Endodermal cell (in vitro differentiated cells): ENCODE results near the gene PRICKLE1. TPM values are rescaled to one million over a fixed set of nuclear protein-coding genes. Genes with fewer than 3 reads are reported as not detected.

Source experiments
- DNase-seq: peaks from one replicate; pipeline ENCODE4 v3.0.0-alpha.2; 2017
- H3K27ac ChIP-seq: 2 replicates; pipeline ENCODE4 v1.5.1; 2013; ENCODE audit warnings: mild to moderate bottlenecking, low read depth, low read length, moderate library complexity
- H3K27me3 ChIP-seq: 2 replicates; pipeline ENCODE4 v1.6.1; 2013; ENCODE audit warnings: mild to moderate bottlenecking, low read length, moderate library complexity; ENCODE audit not compliant: insufficient read depth, control insufficient read depth, poor library complexity, severe bottlenecking
- H3K36me3 ChIP-seq: 2 replicates; pipeline ENCODE4 v1.7.0; 2013; ENCODE audit warnings: mild to moderate bottlenecking, low read length, moderate library complexity; ENCODE audit not compliant: control insufficient read depth, insufficient read depth
- H3K4me1 ChIP-seq: one replicate; pipeline ENCODE4 v1.7.0; 2013; ENCODE audit warnings: low read length; ENCODE audit not compliant: control insufficient read depth, insufficient read depth
- H3K4me3 ChIP-seq: 2 replicates; pipeline ENCODE4 v1.5.1; 2013; ENCODE audit warnings: mild to moderate bottlenecking, low read length, moderate library complexity
- H3K9ac ChIP-seq: 2 replicates; pipeline ENCODE4 v1.6.1; 2013; ENCODE audit warnings: mild to moderate bottlenecking, low read length, moderate library complexity; ENCODE audit not compliant: poor library complexity, severe bottlenecking; ENCODE audit errors: extremely low read depth
- H3K9me3 ChIP-seq: 2 replicates; pipeline ENCODE4 v1.6.1; 2013; ENCODE audit warnings: mild to moderate bottlenecking, low read length, moderate library complexity; ENCODE audit not compliant: control insufficient read depth
- H3K27ac Mint-ChIP-seq: 2 replicates; pipeline ENCODE4 v1.8.0; 2020; ENCODE audit warnings: mixed read lengths
- H3K27me3 Mint-ChIP-seq: 2 replicates; pipeline ENCODE4 v1.8.0; 2021; ENCODE audit warnings: mild to moderate bottlenecking, mixed read lengths; ENCODE audit not compliant: insufficient read depth
- H3K36me3 Mint-ChIP-seq: 2 replicates; pipeline ENCODE4 v1.8.0; 2020; ENCODE audit warnings: low read depth, mixed read lengths
- H3K4me1 Mint-ChIP-seq: 2 replicates; pipeline ENCODE4 v1.8.0; 2020; ENCODE audit warnings: mixed read lengths
- H3K4me3 Mint-ChIP-seq: 2 replicates; pipeline ENCODE4 v1.8.0; 2020; ENCODE audit warnings: mild to moderate bottlenecking, moderate library complexity, mixed read lengths
- H3K9me3 Mint-ChIP-seq: 2 replicates; pipeline ENCODE4 v1.8.0; 2020; ENCODE audit warnings: mild to moderate bottlenecking, mixed read lengths
- CTCF ChIP-seq: fragments of 200-600 bp; sonication (generic); conservative IDR thresholded peaks from 2 replicates; pipeline ENCODE4 v1.5.0; 2021; ENCODE audit warnings: antibody characterized with exemption, mild to moderate bottlenecking
- WGBS, 2 experiments: methylation state at CpG; one replicate each; pipeline versions ENCODE4 v1.1.5 to v1.1.7; 2013; ENCODE audit warnings: missing lambda C conversion rate in 2 of 2, mixed read lengths in 1 of 2; ENCODE audit not compliant: insufficient coverage in 1 of 2, insufficient read length in 1 of 2; 5-methylcytosine and 5-hydroxymethylcytosine counted together
- total RNA-seq, 2 donors: library from RNA; stranded (reverse); fragmentation: NEBNext Ultra II Directional in 1 of 2; extraction: Animal tissue kit (Norgen Biotek cat#: 25700) in 1 of 2; gene quantifications; 2 replicates in 1 of 2; 3 replicates in 1 of 2; pipeline ENCODE4 v1.2.1, GENCODE V29; 2021

Gene PRICKLE1
- total RNA-seq, 2 donors from 2014 or later = 8.3 to 20.6 TPM

GRCh38 chr12:42498549-42499247 is 90.8 kb downstream of the PRICKLE1 start:
- Histone ChIP-seq H3K27ac (no peak overlapping the region), H3K4me3 (no peak overlapping the region), H3K36me3 (peaks cover 6% of the 10 kb centered on the region), H3K4me1 (no peaks in the 10 kb centered on the region), H3K9me3 (no peaks in the 10 kb centered on the region), H3K9ac (no peak overlapping the region), H3K27me3 (no peaks in the 10 kb centered on the region)
- Mint-ChIP-seq H3K36me3 (peaks cover 2% of the 10 kb centered on the region), H3K4me3 (no peak overlapping the region), H3K9me3 (no peaks in the 10 kb centered on the region), H3K27me3 (peaks cover 4% of the 10 kb centered on the region), H3K4me1 (peaks cover 1% of the 10 kb centered on the region), H3K27ac (peak overlapping the region; percentile 50)
- WGBS, 2 experiments = 91 to 94% methylated on average over 3 of the region's 3 CpGs
- DNase-seq = no peak
- TF ChIP-seq CTCF = no peak

DNA sequence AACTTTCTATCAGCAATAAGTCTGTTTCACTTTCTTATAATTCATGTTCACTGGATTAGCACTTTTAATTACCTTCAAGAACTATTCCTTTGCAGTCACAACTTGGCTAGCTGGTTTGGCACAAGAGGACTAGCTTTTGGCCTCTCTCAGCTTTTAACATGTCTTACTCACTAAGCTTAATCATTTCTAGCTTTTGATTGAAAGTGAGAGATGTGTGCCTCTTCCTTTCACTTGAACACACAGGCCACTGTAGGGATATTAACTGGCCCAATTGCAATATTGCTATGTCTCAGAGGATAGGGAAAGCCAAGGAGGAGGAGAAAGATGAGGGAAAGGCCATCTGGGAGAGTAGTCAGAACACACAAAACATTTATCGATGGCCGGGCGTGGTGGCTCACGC is 92.7 kb downstream of the PRICKLE1 start:
- H3K4me3 Mint-ChIP-seq = no peak overlapping the region
- peaks cover 5% of the 10 kb centered on the region for H3K4me1 Mint-ChIP-seq
- H3K9me3 Mint-ChIP-seq = no peaks in the 10 kb centered on the region
- H3K27ac Mint-ChIP-seq = no peak overlapping the region
- TF ChIP-seq CTCF = no peak
- Histone ChIP-seq H3K4me1 (no peaks in the 10 kb centered on the region), H3K9me3 (no peaks in the 10 kb centered on the region), H3K27ac (no peak overlapping the region), H3K27me3 (no peaks in the 10 kb centered on the region), H3K4me3 (no peak overlapping the region), H3K36me3 (peaks cover 6% of the 10 kb centered on the region), H3K9ac (no peak overlapping the region)
- 85 to 100% methylated on average over 4 of the region's 4 CpGs for WGBS, 2 experiments
- peaks cover 4% of the 10 kb centered on the region for H3K27me3 Mint-ChIP-seq
- H3K36me3 Mint-ChIP-seq = peaks cover 2% of the 10 kb centered on the region
- no peak for DNase-seq

- no peak overlapping the region for H3K4me3 ChIP-seq
- H3K27ac ChIP-seq = no peak overlapping the region
- Mint-ChIP-seq H3K9me3 (no peaks in the 10 kb centered on the region), H3K36me3 (peaks cover 2% of the 10 kb centered on the region), H3K4me1 (peaks cover 5% of the 10 kb centered on the region), H3K27ac (no peak overlapping the region), H3K27me3 (peaks cover 6% of the 10 kb centered on the region), H3K4me3 (no peak overlapping the region)
- no peaks in the 10 kb centered on the region for H3K27me3 ChIP-seq
- TF ChIP-seq CTCF = no peak
- peaks cover 6% of the 10 kb centered on the region for H3K36me3 ChIP-seq
- H3K4me1 ChIP-seq = no peaks in the 10 kb centered on the region
- DNase-seq = no peak
- 99 to 100% methylated on average over 2 to 4 of the region's 4 CpGs for WGBS, 2 experiments
- H3K9ac ChIP-seq = no peak overlapping the region
- no peaks in the 10 kb centered on the region for H3K9me3 ChIP-seq
These were observed 94.3 kb downstream of the PRICKLE1 start for GRCh38 chr12:42495244-42495643.
